ENCODE data around the gene SMPD3.
"Not testable (repeated sequence)": the region's sequence is repeated elsewhere in the genome, so short reads cannot be mapped to it uniquely, and the experiment has no call there.

The SMPD3 gene

DNA sequence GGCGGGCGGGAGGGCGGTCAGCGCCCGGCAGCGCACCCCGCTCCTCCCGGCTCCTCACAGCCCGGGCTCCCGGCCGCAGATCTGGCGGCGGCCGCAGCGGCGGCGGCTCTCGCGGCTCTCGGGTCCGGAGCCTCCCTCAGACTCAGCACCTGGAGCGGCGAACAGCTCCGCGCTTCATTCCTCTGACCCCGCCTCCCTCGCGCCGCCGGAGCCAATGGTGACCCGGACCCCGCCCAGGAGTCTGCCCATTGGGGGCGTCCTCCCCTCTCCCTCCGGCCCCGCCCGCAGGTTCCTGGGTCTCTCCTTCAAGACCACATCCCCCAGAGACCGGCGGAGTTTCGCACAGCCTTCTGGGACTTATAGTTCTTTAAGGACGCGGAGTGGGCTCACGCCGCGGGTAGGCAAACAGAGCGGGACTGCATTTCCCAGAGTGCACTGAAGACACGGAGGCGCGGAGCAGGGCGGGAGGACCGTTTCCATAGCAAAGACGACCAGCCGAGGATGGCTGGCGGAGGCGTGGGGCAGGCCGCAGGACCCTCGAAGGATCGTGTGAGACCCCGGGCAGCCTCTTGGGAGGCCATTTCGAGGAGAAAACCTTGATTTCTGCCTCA, at the start of gene SMPD3:
SMPD3 (minus strand) TSS at position 149 of the 611 bp plus-strand sequence. CDS start 76,327 bp downstream, outside the sequence.
- peak; percentile 97 to 98 for DNase-seq

- DNase-seq = no peak
These were observed 48.4 kb upstream of the SMPD3 start for GRCh38 chr16:68496689-68497088.

GRCh38 chr16:68494261-68494660, 46.0 kb upstream of the SMPD3 start:
- not testable (repeated sequence) for DNase-seq

GRCh38 chr16:68493412-68494070, 45.2 kb upstream of the SMPD3 start:
- DNase-seq = no peak

- DNase-seq = no peak
These were observed 44.5 kb upstream of the SMPD3 start for GRCh38 chr16:68492543-68493411.

- no peak for DNase-seq
These were observed 43.8 kb upstream of the SMPD3 start for GRCh38 chr16:68492151-68492542.

GRCh38 chr16:68491576-68491950, 43.3 kb upstream of the SMPD3 start:
- DNase-seq = no peak

- no peak for DNase-seq
These were observed 42.7 kb upstream of the SMPD3 start for GRCh38 chr16:68490829-68491575.

DNA sequence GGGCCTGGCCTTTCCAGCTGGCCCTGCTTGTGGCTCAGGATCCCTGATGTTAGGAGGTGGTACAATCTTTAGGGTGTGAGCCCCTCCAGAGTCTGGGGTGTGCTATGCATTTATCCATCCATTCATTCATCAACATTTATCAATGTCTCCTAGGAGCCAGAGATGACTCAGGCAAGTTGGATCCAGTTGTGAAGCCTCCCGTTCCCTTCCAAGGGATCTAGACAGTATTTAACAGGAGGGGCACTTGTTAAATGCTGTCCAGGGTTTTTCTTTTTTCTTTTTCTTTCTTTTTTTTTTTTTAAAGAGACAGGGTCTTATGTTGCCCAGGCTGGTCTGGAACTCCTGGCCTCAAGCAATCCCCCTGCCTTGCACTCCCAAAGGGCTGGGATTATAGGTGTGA, 42.0 kb upstream of the SMPD3 start:
- DNase-seq = no peak

DNA sequence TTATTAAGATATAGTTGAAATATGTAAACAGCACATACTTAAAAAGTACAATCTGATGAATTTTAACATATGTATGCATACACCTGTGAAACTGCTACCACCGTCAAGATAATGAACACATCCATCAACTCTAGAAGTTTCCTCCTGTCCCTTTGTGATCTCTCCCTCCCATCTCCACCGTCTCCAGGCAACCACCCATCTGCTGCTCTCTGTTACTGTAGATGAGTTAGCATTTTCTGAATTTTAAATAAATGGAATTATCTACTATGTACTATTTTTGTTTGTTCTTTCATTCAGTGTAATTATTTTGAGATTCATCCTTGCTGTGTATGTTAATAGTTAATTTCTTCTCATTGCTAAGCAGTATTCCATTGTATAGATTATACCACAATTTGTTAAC, 40.2 kb upstream of the SMPD3 start:
- no peak for DNase-seq

DNA sequence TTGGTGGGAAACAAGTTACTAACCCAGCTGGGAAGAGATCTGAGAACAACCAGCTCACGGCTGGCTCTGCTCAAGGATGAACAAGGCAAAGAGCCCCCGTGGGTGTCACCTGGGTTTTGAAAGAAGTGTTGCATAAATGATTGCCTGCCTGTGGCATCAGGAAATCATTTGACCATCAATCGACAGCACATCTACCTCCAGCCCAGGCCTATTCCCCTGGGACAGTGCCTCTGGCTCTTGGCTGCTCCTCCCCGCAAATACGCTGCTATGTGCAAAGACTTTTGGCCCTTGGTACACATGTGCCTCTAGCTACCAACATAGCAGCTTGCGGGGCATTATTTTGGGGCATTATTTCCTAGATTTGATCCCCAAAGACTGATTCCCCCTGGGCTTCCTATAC, 39.4 kb upstream of the SMPD3 start:
- DNase-seq = no peak

DNA sequence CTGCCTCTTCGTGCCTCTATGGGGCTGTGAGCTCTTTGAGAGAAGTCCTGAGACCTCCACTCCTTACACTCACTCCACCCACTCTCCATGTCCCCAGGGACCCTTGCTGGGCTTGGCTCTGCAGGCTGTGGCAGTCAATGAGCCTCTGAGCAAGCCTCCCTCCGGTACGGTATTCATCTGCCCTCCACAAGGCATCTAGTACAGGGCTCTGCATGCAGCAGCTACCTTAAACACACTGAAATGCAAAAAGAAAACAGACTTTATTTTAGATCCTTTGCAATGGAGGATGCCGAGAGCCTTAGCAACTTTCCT, 38.9 kb upstream of the SMPD3 start:
- DNase-seq = no peak

DNA sequence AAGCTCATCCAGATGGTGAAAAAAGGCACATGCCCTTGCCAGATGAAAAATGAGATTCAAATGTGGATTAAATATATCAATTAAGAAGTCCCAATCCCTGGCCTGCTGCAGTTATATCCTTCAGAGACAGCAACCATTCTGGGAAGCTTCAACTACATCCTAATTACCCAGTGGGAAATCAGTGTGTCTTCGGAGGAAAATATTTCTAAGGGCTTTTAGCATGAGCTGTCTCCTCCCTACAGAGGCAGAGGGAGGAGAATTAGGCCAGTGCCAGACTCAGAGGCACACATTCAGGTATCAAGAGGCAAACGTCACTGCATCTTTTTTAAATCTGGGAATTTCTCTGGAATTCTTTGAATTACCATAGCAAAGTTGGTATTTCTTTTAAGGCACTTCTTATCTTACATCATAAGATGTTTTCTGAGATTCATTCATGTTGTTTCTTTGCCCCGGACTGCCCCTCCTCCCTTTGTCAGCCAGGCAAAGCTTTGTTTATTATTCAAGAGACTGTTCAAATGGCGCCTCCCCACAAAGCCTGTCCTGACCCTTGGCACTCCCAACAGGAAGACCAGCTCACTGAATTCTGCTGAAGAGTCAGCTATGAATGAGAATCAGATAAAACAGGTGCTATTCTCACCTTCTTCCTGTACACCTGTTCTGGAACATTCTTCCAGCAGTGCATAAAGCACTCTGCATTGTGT, 38.3 kb upstream of the SMPD3 start:
- DNase-seq = no peak

DNA sequence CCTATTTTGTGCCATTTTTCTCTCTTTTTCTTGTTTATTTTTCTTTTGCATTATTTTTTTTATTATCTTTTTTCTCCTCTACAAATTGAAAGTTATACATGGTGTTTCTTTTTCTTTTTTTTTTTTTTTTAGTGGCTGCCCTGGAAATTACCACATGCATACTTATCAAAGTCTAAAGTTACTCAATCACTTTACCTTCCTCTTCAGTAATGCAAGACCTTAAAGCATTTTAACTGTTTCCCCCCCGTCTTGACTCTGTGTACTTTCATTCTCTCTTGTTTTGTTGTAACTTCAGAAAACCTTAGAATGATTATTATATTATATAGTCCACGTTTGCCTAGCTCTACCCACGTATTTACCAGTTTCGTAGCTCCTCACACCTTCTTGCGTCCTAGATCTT, 33.3 kb upstream of the SMPD3 start:
- DNase-seq = no peak

DNA sequence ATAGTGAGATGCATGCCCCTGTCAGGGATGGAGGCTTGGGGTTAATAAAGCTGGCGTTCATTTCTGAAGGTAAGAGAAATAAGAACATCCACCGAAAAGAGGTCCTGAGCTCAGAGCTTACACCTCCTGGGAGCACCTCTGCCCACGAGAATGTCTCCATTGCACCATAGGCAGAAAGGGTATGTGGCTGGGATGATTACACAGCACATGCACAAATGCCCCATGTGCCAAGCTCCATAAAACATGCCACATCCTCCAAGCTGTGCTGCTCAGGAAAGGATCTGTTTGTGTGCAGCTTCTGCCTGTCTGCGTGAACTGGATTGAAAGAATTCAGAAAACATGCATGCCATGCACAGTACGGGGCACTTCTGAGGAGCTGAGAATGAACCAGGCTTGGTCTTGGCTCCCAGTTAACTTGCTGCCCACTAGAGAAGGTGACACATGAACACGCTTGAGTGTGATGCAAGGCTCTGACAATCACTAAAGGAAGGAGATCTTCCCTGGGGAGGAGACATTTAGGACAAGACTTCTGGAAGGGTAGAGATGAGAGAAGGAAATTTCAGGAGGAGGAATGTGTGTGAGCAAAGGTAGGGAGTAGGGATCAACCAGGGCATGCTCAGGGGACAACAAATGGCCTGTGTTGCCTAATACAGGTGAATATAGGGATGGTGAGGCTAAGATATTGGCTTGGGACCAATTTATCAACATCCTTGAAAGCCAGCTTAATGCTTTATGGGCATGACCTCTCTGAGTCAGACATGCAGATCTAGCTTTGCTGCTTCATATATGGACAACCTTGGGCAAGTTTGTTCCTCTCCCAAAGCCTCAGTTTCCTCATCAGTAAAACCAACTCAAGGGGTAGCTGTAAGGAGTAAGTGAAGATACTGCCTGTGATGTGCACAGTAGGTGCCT, 32.0 kb upstream of the SMPD3 start:
- DNase-seq = no peak

DNA sequence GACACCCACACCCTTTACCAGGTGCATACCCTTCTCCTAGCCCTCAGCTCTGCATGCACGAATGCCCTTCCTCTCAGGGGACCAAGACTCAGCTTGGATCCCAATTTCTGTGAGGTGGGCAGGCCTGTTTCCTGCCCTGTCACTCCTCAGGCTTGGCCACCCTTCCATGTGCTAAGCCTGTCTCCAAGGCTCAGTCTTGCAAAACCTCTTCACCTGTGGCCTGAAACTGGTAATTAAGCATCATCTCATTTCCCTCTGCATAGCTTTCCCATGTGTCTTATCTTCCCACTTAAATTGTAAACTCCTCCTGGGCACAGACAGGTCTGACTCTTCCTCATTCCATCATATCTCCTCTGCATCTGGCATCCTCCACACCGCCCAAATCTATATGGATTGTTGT, 31.0 kb upstream of the SMPD3 start:
- DNase-seq = no peak

DNA sequence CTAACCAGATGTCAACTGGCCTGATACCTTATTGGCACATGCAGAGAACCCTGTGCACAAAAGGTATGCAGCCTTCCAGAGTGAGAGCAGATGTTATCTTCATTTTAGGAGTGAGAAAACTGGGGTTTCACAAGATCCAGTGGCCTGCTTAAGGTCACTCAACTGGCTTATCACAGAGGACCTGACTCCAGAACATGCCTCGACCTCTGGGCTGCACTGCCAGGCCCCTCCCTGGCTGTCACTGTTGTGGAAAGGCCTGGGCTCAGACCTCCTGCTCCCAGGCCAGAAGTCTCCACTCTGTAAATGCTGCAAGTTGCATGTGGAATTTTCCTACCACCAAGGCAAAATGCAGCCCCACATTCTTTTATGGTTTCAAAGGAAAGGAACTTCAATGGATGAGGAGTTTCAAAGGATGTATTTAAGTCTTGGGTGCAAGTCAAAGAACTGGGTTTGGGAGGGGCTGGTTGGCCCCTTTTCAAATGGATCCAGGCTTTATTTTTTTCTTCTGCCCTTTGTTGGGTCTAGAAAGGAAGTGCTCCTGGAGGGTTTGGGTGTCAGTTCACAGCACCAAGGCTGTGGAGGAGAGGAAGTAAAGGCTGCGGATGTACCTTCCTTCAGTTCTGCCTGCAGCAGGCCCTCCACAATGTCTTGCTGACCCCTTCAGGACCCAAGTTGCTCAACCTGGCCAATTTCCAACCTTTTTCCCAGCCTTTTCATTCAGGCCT, 30.4 kb upstream of the SMPD3 start:
- no peak for DNase-seq

DNA sequence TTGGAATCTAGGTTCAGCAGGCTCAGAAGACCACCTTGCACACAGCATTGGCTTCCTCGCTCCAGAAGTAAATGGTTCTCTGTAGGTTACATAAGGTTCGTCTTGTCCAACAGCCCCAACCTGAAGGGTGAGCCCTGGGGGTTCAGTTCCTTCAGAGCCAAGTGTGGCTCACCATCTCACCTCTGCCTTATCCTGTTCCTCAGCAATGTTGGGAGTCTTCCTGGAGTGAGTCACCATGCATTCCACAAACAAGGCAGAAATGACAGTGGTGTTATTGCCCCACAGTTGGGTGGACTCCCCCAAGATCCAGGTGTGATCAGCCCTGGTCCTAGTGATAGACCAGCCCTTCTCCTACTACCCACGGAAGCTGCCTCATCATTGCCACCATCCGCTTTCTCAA, 26.8 kb upstream of the SMPD3 start:
- DNase-seq = no peak

GRCh38 chr16:68473358-68474070, 25.2 kb upstream of the SMPD3 start:
- no peak for DNase-seq

- no peak for DNase-seq
These were observed 24.3 kb upstream of the SMPD3 start for GRCh38 chr16:68472581-68472980.

Measured in activated CD4-positive, alpha-beta T cell treated with anti-CD3 and anti-CD28 coated beads, Interleukin-2, amount 50 U/mL, for 48 hours (primary cell).